HG02852 (cell line): Measurements from ENCODE around the gene HIPK3.

Source experiments
- ATAC-seq: cut with Tn5 transposase; IDR thresholded peaks from one replicate; pipeline ENCODE4 v1.9.1; 2021; ENCODE audit warnings: mild to moderate bottlenecking, moderate library complexity; ENCODE audit not compliant: unreplicated experiment

HIPK3 gene

DNA sequence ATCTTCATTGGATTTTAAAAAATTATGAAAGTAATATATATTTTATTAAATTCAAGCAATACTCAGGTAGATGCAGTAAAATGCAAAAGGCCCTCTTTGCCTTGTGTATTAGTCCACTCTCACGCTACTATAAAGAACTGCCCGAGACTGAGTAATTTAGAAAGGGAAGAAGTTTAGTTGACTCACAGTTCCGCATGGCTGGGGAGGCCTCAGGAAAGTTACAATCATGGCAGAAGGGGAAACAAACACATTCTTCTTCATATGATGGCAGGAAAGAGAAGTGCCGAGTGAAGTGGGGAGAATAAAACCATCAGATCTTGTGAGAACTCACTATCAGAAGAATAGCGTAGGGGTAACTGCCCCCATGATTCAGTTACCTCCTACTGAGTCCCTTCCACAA, 130.8 kb downstream of the HIPK3 start:
- peak; percentile 56 for ATAC-seq

DNA sequence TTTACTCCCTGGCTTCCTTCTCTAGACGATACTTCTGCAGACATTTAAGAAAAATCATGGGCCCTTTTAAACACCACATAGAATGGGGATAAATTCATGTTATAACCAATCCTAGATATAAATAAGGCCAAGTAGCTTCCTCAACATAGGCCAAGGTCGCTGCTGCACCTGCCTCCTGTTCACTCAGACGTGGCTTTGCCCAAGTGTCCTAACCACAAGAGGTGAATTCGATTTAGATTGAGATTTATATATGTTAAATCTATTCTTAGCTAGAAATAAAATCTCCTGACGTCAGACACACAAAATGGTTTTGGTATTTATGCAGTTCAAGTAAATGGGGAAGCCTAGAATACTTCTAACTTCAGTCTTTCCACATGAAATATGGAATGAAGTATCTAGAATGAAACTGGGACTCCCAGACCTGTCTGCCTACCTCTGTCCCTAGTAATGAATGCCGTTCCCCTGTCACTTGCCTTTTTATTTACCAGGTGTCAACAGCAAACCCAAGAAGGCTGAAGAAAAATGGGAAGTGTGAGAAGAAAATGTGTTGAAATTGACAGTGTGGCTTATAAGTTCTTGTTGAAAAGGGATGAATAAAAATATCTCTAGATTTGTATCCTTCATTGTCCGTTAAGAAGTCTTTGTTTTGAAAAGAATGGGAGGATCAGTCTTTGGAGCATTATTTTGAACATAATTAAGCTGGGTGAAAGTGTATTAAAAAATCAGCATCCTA, 131.8 kb downstream of the HIPK3 start:
- ATAC-seq: no peak

DNA sequence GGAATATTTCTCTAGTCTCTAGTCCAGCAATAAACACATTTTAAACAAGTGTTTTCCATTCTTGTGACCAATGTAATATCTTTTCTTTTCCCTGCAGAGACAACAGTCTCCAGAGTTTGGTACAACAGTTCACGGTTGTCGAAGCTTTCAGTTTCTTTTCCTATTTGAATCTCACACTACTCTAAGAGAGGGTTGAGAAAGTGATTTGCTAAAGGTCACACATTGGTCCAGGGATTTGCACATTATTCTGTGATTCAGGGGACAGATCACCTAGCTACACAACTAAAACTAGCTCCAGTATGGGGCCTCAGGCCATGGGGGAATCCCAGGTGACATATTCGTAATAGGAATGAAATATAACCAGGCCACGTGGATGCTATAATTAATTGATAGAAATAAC, 132.5 kb downstream of the HIPK3 start:
- peak; percentile 74 for ATAC-seq

DNA sequence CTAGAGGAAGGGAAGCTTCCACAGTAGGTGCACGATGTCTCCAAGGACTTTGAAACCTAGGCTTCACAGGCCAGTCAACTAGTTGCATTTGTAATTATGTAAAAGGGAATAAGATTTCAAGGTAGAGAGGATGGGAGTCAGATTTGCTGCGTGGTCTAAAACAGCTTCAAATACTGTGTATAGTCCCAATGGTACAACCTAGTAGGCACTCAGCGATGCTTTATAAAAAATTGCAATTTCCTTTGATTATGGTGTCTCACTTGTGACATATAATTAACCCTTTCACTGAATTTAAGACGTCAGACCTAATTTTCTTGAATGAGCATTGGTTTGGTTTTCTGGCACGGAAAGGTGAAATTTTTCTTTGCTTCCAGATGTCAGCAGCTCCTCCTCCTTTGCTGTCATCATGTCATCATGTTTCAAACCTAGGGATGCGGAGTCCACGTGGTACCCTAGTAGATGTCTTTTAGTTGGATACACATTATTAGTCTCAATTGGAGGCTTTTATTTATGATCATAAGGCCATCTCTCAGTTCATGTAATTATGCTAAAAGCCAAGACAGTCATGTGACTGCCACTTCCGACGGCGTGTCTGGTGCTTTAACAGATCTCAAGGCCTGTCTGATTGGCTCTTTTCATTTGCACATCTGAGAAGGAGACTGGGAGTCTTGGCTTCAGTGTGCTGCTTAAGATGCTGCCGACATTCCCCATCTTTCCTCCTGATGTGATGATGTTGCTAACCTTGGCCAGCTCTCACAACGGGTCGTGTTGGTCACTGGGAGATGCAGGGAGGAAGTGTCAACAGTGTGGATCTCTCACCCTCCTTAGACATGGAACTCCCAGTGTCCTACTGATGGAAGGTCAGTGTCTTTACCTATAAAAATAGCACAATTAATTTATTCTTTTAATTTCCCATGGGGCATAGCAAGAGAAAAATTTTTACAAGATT, 134.0 kb downstream of the HIPK3 start:
- ATAC-seq: no peak

DNA sequence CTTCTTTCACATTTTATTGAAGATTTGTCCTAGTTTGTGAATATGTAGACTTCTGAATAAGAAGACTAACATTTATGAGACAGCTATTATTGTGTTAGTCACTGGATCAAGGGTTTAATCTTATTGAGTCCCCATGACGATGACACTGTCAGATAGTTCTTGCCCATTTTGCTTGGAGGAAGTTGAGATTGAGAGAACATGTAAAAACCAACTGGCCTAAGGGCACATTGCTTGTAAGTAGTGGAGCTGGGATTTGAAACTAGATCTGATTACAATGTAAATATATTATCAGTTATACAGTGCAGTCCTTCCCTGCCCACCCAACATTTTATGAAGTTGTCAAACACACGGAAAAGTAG, 134.7 kb downstream of the HIPK3 start:
- no peak for ATAC-seq

DNA sequence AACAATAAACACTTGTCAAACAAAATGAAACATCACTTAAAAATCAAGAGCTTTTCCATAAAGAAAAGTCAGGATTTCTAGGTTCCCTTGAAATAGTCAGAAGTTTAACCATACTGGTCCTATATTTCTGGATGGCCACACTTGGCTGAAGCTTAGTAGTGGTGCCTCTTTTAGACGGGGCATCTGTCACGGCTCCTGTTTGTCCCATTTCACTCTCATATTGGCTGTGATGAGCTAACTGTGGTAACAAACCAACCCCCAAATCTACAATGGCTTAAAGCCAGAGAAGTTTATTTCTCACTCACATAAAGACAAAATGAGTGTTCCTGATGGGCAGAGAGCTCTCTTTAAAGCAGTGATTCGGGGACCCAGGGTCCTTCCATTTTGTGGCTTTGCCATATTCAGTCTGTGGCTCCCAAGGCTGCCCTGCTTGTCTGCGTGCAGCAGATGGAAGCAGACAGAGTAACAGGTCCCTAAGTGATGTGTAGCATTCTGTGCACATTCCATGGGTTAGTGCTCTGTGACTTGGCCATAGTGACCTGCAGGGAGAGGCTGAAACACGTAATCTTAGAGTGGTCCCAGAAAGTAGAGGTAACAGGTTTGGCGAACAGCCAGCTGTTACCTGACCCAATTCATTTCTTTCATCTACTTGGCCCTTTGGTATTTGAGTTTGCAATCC, 137.4 kb downstream of the HIPK3 start:
- ATAC-seq: no peak

DNA sequence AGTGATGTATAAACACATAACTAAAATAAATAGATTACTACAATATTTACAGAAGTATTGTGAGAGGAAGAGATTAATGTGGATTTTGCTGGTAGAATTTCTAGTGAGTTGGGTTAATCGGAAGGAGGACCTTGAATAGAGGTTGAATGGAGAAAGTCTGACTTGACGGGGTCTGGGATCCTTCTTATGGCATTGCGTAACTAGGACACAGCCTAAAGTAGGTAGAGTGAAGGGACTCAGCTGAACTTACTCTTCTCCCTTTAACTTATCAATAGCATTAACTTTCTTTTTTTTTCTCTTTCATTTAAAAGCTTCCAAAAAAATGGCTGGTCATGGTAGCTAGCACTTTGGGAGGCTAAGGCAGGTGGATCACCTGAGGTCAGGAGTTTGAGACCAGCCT, 139.2 kb downstream of the HIPK3 start:
- no peak for ATAC-seq

DNA sequence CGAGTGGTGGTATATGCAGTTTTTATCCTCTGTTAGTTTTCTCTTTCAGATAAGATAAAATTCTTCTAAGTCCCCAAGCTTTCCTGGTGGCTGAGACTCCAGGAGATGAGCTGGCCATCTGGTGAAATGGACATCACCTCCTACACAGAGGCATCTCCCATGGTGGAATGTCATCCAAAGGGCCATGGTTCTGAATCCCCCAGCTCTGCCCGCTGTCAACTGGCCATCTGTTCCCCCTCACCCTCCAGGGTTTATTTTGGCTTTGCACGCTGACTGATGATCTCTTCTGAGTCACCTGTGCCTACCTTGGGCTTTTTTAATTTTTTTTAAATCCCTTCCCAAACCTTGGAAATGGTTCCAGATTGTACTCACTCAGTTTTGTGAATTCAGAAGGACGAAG, 142.2 kb downstream of the HIPK3 start:
- ATAC-seq: no peak

DNA sequence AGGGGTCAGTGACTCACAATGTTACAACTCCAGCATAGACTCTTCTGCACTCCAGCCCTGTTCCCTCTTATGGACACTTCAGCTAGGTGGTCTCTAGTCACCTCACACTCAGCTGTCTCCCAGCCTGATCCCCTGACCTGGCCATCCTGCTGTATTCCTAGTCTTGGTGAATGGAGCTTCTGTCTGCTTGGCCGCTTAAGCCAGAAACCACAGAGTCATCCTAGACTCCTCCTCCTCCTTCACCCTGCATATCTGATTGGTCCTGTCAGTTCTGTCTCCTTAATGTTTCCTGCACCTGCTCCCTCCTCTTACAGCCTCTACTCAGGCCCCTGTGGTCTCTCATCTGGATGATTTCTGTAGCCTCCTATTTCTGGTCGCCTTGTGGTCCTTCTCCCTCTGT, 144.9 kb downstream of the HIPK3 start:
- ATAC-seq: peak; percentile 61

DNA sequence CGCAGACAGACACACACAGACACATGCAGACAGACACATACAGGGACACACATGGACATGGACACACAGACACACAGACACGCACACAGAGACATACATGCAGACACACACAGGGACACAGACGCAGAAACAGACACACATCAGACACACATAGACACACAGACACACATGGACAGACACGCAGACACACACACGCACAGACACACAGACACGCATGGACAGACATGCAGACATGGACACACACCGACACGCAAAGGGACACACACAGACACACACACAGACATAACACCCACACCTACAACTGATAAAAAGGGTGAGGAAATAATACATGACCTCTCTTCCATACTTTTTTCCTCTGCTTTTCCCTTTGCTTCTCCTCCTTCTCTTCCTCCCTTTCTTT, 146.2 kb downstream of the HIPK3 start:
- no peak for ATAC-seq

DNA sequence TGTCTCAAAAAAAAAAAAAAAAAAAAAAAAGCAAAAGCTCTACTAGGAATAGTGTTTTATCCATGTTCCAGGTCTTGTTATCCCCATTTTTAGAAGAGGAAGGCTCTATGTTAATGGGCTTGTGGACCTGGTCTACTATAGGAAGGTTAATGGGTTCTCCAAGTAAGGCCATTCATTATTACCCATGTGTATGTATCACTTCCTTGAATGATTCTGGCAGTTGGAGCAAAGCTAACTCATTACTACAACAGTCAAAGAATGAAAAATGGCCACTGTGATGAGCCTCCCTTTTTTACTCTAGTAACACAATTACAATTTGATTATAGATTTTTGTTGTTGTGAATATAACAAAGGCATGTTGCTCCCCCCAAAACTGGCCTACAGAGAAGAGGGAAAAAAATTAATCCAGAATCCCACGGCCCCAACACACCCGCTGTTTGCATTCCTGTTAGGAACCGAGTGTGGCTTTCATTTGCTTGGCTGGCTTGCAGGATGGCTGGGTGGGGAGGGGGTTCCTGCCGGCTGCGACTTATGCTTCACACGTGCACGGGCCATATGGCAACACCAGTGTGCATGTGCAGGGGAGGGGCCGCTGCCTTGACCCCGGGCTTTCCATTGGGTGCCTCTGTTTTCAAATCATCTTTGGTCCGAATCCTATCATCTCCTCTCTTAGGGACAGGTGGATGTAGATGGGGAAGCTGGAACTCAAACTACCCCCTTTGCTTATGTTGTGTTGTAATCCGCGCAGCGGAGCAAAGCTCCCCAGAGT, 148.8 kb downstream of the HIPK3 start:
- no peak for ATAC-seq
